GM12878 (cell line): ENCODE measurements around the gene UQCRQ. TPM values are rescaled to one million over a fixed set of nuclear protein-coding genes. Genes with fewer than 3 reads are reported as not detected.

Experiments
- ATAC-seq: fragments of 200-7000 bp; cut with Tn5 transposase; 3 replicates; pipeline ENCODE4 v1.9.1; 2020; ENCODE audit warnings: mild to moderate bottlenecking, moderate library complexity
- BruUV-seq: library from RNA; stranded (reverse); fragments of 400-500 nt; replicated peaks from 2 replicates; lab custom pipeline; 2021; lab: Mats Ljungman, UMichigan
- CTCF ChIA-PET: fragments of 300-600 bp; sonication (Branson Sonifier 250); formaldehyde crosslinking; extraction: SDS; loops from one replicate; lab custom pipeline; 2021; ENCODE audit warnings: inconsistent platforms; lab: Yijun Ruan, JAX
- POLR2A ChIA-PET: fragments of 350-600 bp; formaldehyde crosslinking; extraction: SDS; loops from one replicate; lab custom pipeline; 2021; ENCODE audit warnings: inconsistent platforms; lab: Charles Lee
- RAD21 ChIA-PET: fragments of 300-600 bp; sonication (Branson Sonifier 250); formaldehyde crosslinking; loops from one replicate; lab custom pipeline; 2023; ENCODE audit warnings: antibody characterized with exemption; ENCODE audit not compliant: unreplicated experiment; lab: Charles Lee
- SMC1A ChIA-PET: fragments of 300-600 bp; sonication (Branson Sonifier 250); formaldehyde crosslinking; loops from one replicate; lab custom pipeline; 2023; ENCODE audit not compliant: unreplicated experiment, uncharacterized antibody; lab: Charles Lee
- DNase-seq: peaks from one replicate; pipeline ENCODE4 v3.0.0-alpha.2; 2011; ENCODE audit warnings: low read depth, low spot score
- FAIRE-seq: peaks from 3 replicates; lab custom pipeline; 2011; peaks lifted over from hg19 to GRCh38; lab: Jason Lieb, UNC
- H2AFZ ChIP-seq: 2 replicates; pipeline ENCODE4 v1.6.0; 2011; ENCODE audit warnings: low read depth, low read length, control low read depth; ENCODE audit not compliant: control insufficient read depth
- H3K27ac ChIP-seq: 2 replicates; pipeline ENCODE4 v1.5.1; 2011; ENCODE audit warnings: control low read depth; ENCODE audit not compliant: control insufficient read depth, insufficient read depth
- H3K27me3 ChIP-seq, 2 experiments: replicated peaks in 1 of 2; 2 replicates each; pipeline versions ENCODE4 v1.6.0 to v1.6.1; 2011; ENCODE audit warnings: low read length in 1 of 2; ENCODE audit not compliant: control insufficient read depth in 2 of 2, insufficient read depth in 2 of 2
- H3K36me3 ChIP-seq, 2 experiments: 2 replicates each; pipeline ENCODE4 v1.5.1; 2011; ENCODE audit warnings: low read length in 1 of 2; ENCODE audit not compliant: control insufficient read depth in 2 of 2, insufficient read depth in 2 of 2
- H3K4me1 ChIP-seq: 2 replicates; pipeline ENCODE4 v1.6.1; 2011; ENCODE audit warnings: mild to moderate bottlenecking, low read length, moderate library complexity, mixed read lengths; ENCODE audit not compliant: control insufficient read depth, insufficient read depth
- H3K4me2 ChIP-seq: 2 replicates; pipeline ENCODE4 v1.6.0; 2011; ENCODE audit warnings: control low read depth; ENCODE audit not compliant: control insufficient read depth, insufficient read depth
- H3K4me3 ChIP-seq: fragments of 200-600 bp; sonication (generic); 2 replicates; pipeline ENCODE4 v1.5.1; 2016
- H3K79me2 ChIP-seq: 2 replicates; pipeline ENCODE4 v1.6.0; 2011; ENCODE audit warnings: low read length; ENCODE audit not compliant: control insufficient read depth, insufficient read depth
- H3K9ac ChIP-seq: 2 replicates; pipeline ENCODE4 v1.8.0; 2011; ENCODE audit warnings: low read length, control low read depth, mixed read lengths; ENCODE audit not compliant: control insufficient read depth, insufficient read depth
- H3K9me3 ChIP-seq: replicated peaks from 3 replicates; pipeline ENCODE4 v1.5.1; 2011; ENCODE audit warnings: mild to moderate bottlenecking, low read length; ENCODE audit not compliant: control insufficient read depth, insufficient read depth
- H4K20me1 ChIP-seq: 2 replicates; pipeline ENCODE4 v1.6.0; 2011; ENCODE audit not compliant: control insufficient read depth, insufficient read depth
- ATF2 ChIP-seq: IDR thresholded peaks from 2 replicates; pipeline ENCODE4 v1.6.1; 2012; ENCODE audit warnings: low read length, inconsistent platforms
- BHLHE40 ChIP-seq, 2 experiments: fragments of 450-650 bp in 1 of 2; IDR thresholded peaks; 2 replicates each; pipeline ENCODE4 v1.6.1; 2011 to 2017; ENCODE audit warnings: low read depth in 2 of 2, borderline replicate concordance in 1 of 2, improper control_type of control experiment in 1 of 2, low read length in 1 of 2, mild to moderate bottlenecking in 1 of 2
- ESRRA ChIP-seq: IDR thresholded peaks from 2 replicates; pipeline ENCODE4 v1.6.1; 2012; ENCODE audit warnings: mild to moderate bottlenecking, low read length, improper control_type of control experiment
- GATAD2B ChIP-seq: fragments of 450-650 bp; conservative IDR thresholded peaks from 2 replicates; pipeline ENCODE4 v1.6.1; 2017; ENCODE audit warnings: low read depth, mild to moderate bottlenecking, moderate library complexity
- IKZF1 ChIP-seq: fragments of 450-650 bp; conservative IDR thresholded peaks from 2 replicates; pipeline ENCODE4 v1.6.1; 2017; ENCODE audit warnings: antibody characterized with exemption, mild to moderate bottlenecking
- IRF3 ChIP-seq: fragments of 450-650 bp; IDR thresholded peaks from 2 replicates; pipeline ENCODE4 v1.6.1; 2014; ENCODE audit warnings: mild to moderate bottlenecking
- MLLT1 ChIP-seq: fragments of 450-650 bp; IDR thresholded peaks from 2 replicates; pipeline ENCODE4 v1.6.1; 2016; ENCODE audit warnings: mild to moderate bottlenecking
- NR2C2 ChIP-seq: IDR thresholded peaks from 2 replicates; pipeline ENCODE4 v1.6.1; 2011; ENCODE audit warnings: borderline replicate concordance, low read depth; ENCODE audit not compliant: control insufficient read depth, insufficient read length
- STAT1 ChIP-seq: fragments of 450-650 bp; conservative IDR thresholded peaks from 2 replicates; pipeline ENCODE4 v1.6.1; 2014; ENCODE audit warnings: antibody characterized with exemption, mild to moderate bottlenecking
- WGBS: methylation state at CpG from one replicate; pipeline ENCODE4 v1.1.6; 2016; ENCODE audit warnings: low lambda C conversion rate; ENCODE audit not compliant: insufficient replicate concordance, insufficient coverage; ENCODE audit errors: missing lambda C conversion rate; 5-methylcytosine and 5-hydroxymethylcytosine counted together
- in situ Hi-C: fragments of 300-500 bp; cut with MboI; formaldehyde crosslinking; loops from 9 replicates; pipeline ENCODE4 v1.14.3; 2018; ENCODE audit warnings: mixed read lengths
- intact Hi-C: fragments of 100-400 bp; cut with micrococcal nuclease; formaldehyde crosslinking; loops from one replicate; pipeline ENCODE4 v1.14.2; 2022; ENCODE audit not compliant: unreplicated experiment
- polyA plus RNA-seq, 11 experiments: library from polyadenylated mRNA; depleted of rRNA in 4 of 11; unstranded in 6 of 11; stranded (reverse) in 5 of 11; fragments of >200 nt; fragmentation: Nextera tagmentation in 4 of 11; fragmentation: Illumina TruSeq in 1 of 11; extraction: Ambion mirVana in 4 of 11; extraction: Trizol in 1 of 11; gene quantifications; 1 replicate in 1 of 11; 2 replicates in 10 of 11; pipeline versions ENCODE4 v1.2.1 to v1.2.3, GENCODE V29; 2011 to 2016; ENCODE audit warnings: inconsistent platforms in 2 of 11, missing spikeins in 2 of 11, low read depth in 1 of 11
- total RNA-seq, 4 experiments: library from RNA; depleted of rRNA in 3 of 4; stranded (reverse); fragments of >200 nt in 3 of 4; fragmentation: Illumina TruSeq in 1 of 4; extraction: Trizol in 1 of 4; gene quantifications; 2 replicates each; pipeline versions ENCODE4 v1.2.1 to v1.2.3, GENCODE V29; 2013 to 2021

The UQCRQ gene
- total and polyA plus RNA-seq, 10 of the 15 experiments (the other 5 are each of a cell fraction or from before 2014, with no cell fraction given) = 121 to 1,579 (median 408) TPM

GRCh38 chr5:132822650-132823480, 43.6 kb upstream of the UQCRQ start:
- TF ChIP-seq STAT1 (no peak), BHLHE40 (IDR thresholded peaks at IDR 0.05; ENCODE audit: borderline replicate concordance in 1 of 2, low read depth in 2 of 2, low read length in 1 of 2) (no peak), ESRRA (no peak), MLLT1 (no peak), GATAD2B (no peak), ATF2 (no peak), NR2C2 (no peak), IRF3 (no peak), IKZF1 (no peak)
- H2AFZ ChIP-seq = no peak overlapping the region
- no peaks in the 10 kb centered on the region for H3K9me3 ChIP-seq
- H3K9ac ChIP-seq = no peak overlapping the region
- H4K20me1 ChIP-seq = no peaks in the 10 kb centered on the region
- WGBS = 44% methylated on average over 65 of the region's 68 CpGs
- ChIA-PET SMC1A (interaction anchor here (1.0 to 10.9 kb wide), 3 partner anchors 69 to 324 kb away, joined by 3 to 129 read pairs (median 3); no protein-coding TSS in a partner anchor), RAD21 (interaction anchor here (1.0 to 1.7 kb wide), 2 partner anchors 240 to 297 kb away, joined by 3 to 7 read pairs; no protein-coding TSS in a partner anchor), CTCF (interaction anchor here (1.1 to 6.5 kb wide), 3 partner anchors 30 to 317 kb away, joined by 4 to 58 read pairs (median 5); no protein-coding TSS in a partner anchor), POLR2A (interaction anchor here (0.6 kb wide), 1 partner anchor 26 kb away, joined by 6 read pairs; no protein-coding TSS in a partner anchor)
- intact Hi-C loops (loop anchor here (5.0 kb wide), 2 partner anchors 86 to 231 kb away; partner anchors contain the start of gene KIF3A), in situ Hi-C loops (loop anchor here (10.0 kb wide), 1 partner anchor 298 kb away; no protein-coding TSS in a partner anchor)
- DNase-seq (no peak), FAIRE-seq (no peak), ATAC-seq (no peak)
- H3K4me3 ChIP-seq = no peak overlapping the region
- no peaks in the 10 kb centered on the region for H3K36me3 ChIP-seq
- H3K27me3 ChIP-seq = peaks cover 0 to 2% of the 10 kb centered on the region in 2 experiments; a peak in 3 of 4 replicates
- no peak overlapping the region for H3K4me2 ChIP-seq
- H3K4me1 ChIP-seq = no peaks in the 10 kb centered on the region; the same call in 1 of the 2 replicates
- H3K79me2 ChIP-seq = no peaks in the 10 kb centered on the region
- no TSS peak for BruUV-seq
- no peak overlapping the region for H3K27ac ChIP-seq
